ENCODE data around the gene GRIP2. TPM values are rescaled to one million over a fixed set of nuclear protein-coding genes. Genes with fewer than 3 reads are reported as not detected.

Gene GRIP2
- total RNA-seq (2022) (not detected in 2 replicates), Bru-seq, nascent RNA (not detected), BruChase-seq, experiment 1, labeled RNA remaining after a 6-hour chase (not detected), BruChase-seq, experiment 2, labeled RNA remaining after a 2-hour chase (percentile 1 among the genes with signal in this experiment)
- long read RNA-seq: 0 reads

- DNase-seq (ENCODE audit: unreplicated experiment): no peak
- CTCF ChIA-PET: interaction anchor here (1.4 kb wide), 1 partner anchor 381 kb away, joined by 3 read pairs; no protein-coding TSS in a partner anchor
- Mint-ChIP-seq H3K9me3 (ENCODE audit: unreplicated experiment) (no peaks in the 10 kb centered on the region), H3K4me1 (ENCODE audit: insufficient read depth, unreplicated experiment) (no peaks in the 10 kb centered on the region), H3K27ac (ENCODE audit: low read depth, unreplicated experiment) (no peak within 1 kb of the TSS), H3K4me3 (ENCODE audit: unreplicated experiment) (no peak within 1 kb of the TSS), H3K27me3 (ENCODE audit: insufficient read depth, unreplicated experiment) (no peaks in the 10 kb centered on the region), H3K36me3 (ENCODE audit: insufficient read depth, unreplicated experiment) (no peaks in the 10 kb centered on the region)
- intact Hi-C loops (cut with micrococcal nuclease): loop anchor here (10.0 kb wide), 1 partner anchor 645 kb away; no protein-coding TSS in a partner anchor
- no peak for TF ChIP-seq CTCF (IDR thresholded peaks at IDR 0.05; ENCODE audit: unreplicated experiment)
- POLR2A ChIA-PET: no interaction called here
- BruUV-seq (replicated peaks): no TSS peak
These were observed at the start of gene GRIP2 for GRCh38 chr3:14539742-14540491. GRIP2 (minus strand) TSS chr3:14540342; CDS start chr3:14540308, 34 bp downstream.

- no peak overlapping the region for H3K4me3 Mint-ChIP-seq (ENCODE audit: unreplicated experiment)
- no peak for TF ChIP-seq CTCF (IDR thresholded peaks at IDR 0.05; ENCODE audit: unreplicated experiment)
- peaks cover 8% of the 10 kb centered on the region for H3K4me1 Mint-ChIP-seq (ENCODE audit: insufficient read depth, unreplicated experiment)
- DNase-seq (ENCODE audit: unreplicated experiment): no peak
- H3K27ac Mint-ChIP-seq (ENCODE audit: low read depth, unreplicated experiment): no peak overlapping the region
- no peaks in the 10 kb centered on the region for H3K36me3 Mint-ChIP-seq (ENCODE audit: insufficient read depth, unreplicated experiment)
- peaks cover 44% of the 10 kb centered on the region for H3K27me3 Mint-ChIP-seq (ENCODE audit: insufficient read depth, unreplicated experiment)
- ChIA-PET CTCF (interaction anchor here (0.5 kb wide), 1 partner anchor 844 kb away, joined by 3 read pairs; no protein-coding TSS in a partner anchor), POLR2A (interaction anchor here (0.7 to 1.1 kb wide), 3 partner anchors 11 to 62 kb away, joined by 3 to 5 read pairs (median 4); partner anchors contain the start of gene CCDC174)
- H3K9me3 Mint-ChIP-seq (ENCODE audit: unreplicated experiment): no peaks in the 10 kb centered on the region
- intact Hi-C loops (cut with micrococcal nuclease): no loop called here
- no TSS peak for BruUV-seq (replicated peaks)
These were observed 48.4 kb upstream of the GRIP2 start for GRCh38 chr3:14588425-14589112.

- peak; percentile 76 for DNase-seq (ENCODE audit: unreplicated experiment)
- Mint-ChIP-seq H3K4me3 (ENCODE audit: unreplicated experiment) (no peak overlapping the region), H3K9me3 (ENCODE audit: unreplicated experiment) (no peaks in the 10 kb centered on the region), H3K36me3 (ENCODE audit: insufficient read depth, unreplicated experiment) (no peaks in the 10 kb centered on the region), H3K27me3 (ENCODE audit: insufficient read depth, unreplicated experiment) (peaks cover 37% of the 10 kb centered on the region), H3K4me1 (ENCODE audit: insufficient read depth, unreplicated experiment) (peaks cover 8% of the 10 kb centered on the region), H3K27ac (ENCODE audit: low read depth, unreplicated experiment) (no peak overlapping the region)
- intact Hi-C loops (cut with micrococcal nuclease): no loop called here
- ChIA-PET POLR2A (interaction anchor here (1.1 kb wide), 2 partner anchors 10 to 63 kb away, joined by 4 to 5 read pairs; partner anchors contain the start of gene CCDC174), CTCF (interaction anchor here (0.5 to 0.6 kb wide), 2 partner anchors 18 to 1401 kb away, joined by 3 read pairs; no protein-coding TSS in a partner anchor)
- TF ChIP-seq CTCF (IDR thresholded peaks at IDR 0.05; ENCODE audit: unreplicated experiment): no peak
- BruUV-seq (replicated peaks): no TSS peak
These were observed 47.7 kb upstream of the GRIP2 start for GRCh38 chr3:14587740-14588360.

Measured in MCF 10A (cell line).